Measurements from ENCODE around the gene BCL2L11. TPM values are rescaled to one million over a fixed set of nuclear protein-coding genes. Genes with fewer than 3 reads are reported as not detected.

Gene BCL2L11
- total RNA-seq, 1 experiment from 2014 or later, result 10.0 TPM

GRCh38 chr2:111200333-111200881 is 79.7 kb downstream of the BCL2L11 start:
- in situ Hi-C loops (cut with HindIII; ENCODE audit: low pct_unique_long_range_greater_than_20kb, low sequenced_read_pairs), result no loop called here

DNA sequence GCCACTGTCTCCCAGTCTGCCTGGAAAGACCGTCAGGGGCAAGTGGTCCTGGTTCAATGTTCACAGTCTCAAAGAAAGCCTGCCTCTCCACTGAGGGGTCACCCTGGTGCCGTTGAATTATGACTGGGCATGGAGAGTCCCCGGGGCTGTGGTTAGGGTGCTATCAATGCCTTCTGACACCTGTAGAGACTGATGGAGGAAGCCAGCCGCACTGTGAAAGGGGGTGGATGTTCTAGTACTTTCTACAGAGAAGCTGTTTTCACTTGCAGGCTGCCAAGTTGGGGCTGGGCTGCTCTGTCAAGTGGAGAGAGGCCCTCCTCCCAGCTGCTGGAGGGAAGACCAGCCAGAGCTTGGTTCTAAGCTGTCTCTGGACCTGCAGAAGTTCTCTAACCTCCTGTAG is 80.5 kb downstream of the BCL2L11 start:
- no peak for DNase-seq (ENCODE audit: low read depth)
- in situ Hi-C loops (cut with HindIII; ENCODE audit: low pct_unique_long_range_greater_than_20kb, low sequenced_read_pairs), result no loop called here

More at GRCh38 chr2:111200333-111200881, 79.7 kb downstream of the BCL2L11 start:
- peak; percentile 43 for DNase-seq (ENCODE audit: low read depth)

DNA sequence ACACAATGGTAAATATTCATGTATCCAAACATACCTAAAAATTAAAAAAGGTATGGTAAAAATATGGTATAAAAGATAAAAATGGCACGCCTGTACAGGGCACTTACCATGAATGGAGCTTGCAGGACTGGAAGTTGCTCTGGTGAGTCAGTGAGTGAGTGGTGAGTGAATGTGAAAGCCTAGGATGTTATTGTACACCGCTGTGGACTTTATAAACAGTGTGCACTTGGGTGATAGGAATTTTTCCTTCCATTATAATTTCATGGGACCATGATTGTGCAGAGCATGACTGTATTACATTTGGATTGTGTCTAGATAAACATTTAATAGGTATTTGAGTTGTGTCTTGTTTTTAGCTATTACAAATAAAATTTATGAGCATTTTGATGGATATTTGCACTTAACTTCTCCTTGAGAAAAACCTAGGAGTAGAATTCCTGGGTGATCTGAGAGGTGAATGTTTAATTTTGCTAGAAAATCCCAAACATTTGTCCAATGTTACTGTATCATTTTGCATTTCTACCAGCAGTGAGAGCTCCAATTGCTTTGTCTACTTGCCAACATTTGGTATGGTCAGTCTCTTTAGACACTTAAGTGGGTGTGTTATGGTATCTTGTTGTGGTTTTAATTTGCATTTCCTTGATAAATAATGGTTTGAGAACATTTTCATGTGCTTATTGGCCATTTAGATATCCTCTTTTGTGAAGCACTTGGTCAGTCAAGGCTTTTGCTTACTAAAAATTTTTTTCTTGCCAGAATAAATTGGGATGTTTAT is 81.7 kb downstream of the BCL2L11 start:
- in situ Hi-C loops (cut with HindIII; ENCODE audit: low pct_unique_long_range_greater_than_20kb, low sequenced_read_pairs), result no loop called here
- peak; percentile 50 for DNase-seq (ENCODE audit: low read depth)

GRCh38 chr2:111204706-111205105 is 84.0 kb downstream of the BCL2L11 start:
- in situ Hi-C loops (cut with HindIII; ENCODE audit: low pct_unique_long_range_greater_than_20kb, low sequenced_read_pairs), result no loop called here
- no peak for DNase-seq (ENCODE audit: low read depth)

DNA sequence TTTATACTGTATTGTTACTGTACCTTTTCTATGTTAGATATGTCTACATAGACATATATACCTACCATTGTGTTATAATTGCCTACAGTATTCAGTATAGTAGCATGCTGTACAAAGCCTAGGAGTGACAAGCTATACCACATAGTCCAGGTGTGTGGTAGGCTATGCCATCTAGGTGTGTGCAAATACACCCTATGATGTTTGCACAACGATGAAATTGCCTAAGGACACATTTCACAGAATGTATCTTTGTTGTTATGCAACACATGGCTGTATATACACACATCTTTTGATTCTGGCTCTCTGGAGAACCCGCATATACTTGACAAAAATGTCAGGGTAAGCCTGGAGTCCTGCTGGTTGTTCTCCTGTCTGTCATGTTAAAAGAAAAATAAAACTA is 85.1 kb downstream of the BCL2L11 start:
- in situ Hi-C loops (cut with HindIII; ENCODE audit: low pct_unique_long_range_greater_than_20kb, low sequenced_read_pairs), result no loop called here
- DNase-seq (ENCODE audit: low read depth), result no peak

DNA sequence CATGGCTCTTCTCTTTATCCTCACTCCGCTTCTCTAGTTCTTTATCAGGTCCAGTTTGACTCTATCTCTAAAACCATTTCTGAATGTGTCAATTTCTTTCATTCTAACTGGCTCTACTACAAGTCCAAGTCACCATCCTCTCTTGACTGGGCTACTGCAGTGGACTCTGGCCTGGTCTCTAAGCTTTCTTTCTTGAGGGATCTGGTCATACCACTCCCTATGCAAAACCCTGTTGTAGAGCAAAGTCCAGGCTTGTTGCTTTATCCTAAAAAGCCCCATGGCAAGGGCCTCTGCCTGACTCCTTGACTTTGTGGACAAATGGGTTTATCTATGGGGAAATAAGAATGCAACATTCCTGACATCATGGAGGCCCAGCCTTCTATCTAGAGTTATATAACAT is 87.1 kb downstream of the BCL2L11 start:
- in situ Hi-C loops (cut with HindIII; ENCODE audit: low pct_unique_long_range_greater_than_20kb, low sequenced_read_pairs), result no loop called here

GRCh38 chr2:111208639-111209038 is 87.9 kb downstream of the BCL2L11 start:
- no peak for DNase-seq (ENCODE audit: low read depth)
- in situ Hi-C loops (cut with HindIII; ENCODE audit: low pct_unique_long_range_greater_than_20kb, low sequenced_read_pairs), result no loop called here

More for the DNA sequence above, 87.1 kb downstream of the BCL2L11 start:
- no peak for DNase-seq (ENCODE audit: low read depth)

DNA sequence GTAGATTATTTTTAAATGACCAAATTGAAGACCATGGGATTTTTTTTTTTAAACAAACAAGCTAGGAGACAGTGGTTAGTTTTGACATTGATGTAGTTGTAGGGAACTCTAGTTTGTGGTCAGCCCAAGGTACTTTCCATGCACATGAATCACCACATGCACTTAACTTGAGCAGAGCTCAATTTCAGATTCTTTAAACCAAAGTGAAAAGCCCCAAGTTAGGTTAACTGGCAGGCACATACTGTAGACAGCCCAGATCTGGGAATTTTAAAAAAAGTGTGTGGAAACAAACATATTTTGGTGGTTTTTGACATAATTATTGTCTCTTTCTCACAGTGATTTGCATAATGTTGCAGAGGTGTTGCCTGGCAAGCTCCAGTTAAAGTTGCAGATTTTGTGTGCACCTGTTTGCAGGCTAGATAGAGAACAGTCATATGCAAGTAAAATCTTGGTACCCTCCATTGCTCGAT is 88.4 kb downstream of the BCL2L11 start:
- peak; percentile 68 for DNase-seq (ENCODE audit: low read depth)
- in situ Hi-C loops (cut with HindIII; ENCODE audit: low pct_unique_long_range_greater_than_20kb, low sequenced_read_pairs), result no loop called here

- in situ Hi-C loops (cut with HindIII; ENCODE audit: low pct_unique_long_range_greater_than_20kb, low sequenced_read_pairs), result no loop called here
Observed at GRCh38 chr2:111210036-111210435, 89.3 kb downstream of the BCL2L11 start.

DNA sequence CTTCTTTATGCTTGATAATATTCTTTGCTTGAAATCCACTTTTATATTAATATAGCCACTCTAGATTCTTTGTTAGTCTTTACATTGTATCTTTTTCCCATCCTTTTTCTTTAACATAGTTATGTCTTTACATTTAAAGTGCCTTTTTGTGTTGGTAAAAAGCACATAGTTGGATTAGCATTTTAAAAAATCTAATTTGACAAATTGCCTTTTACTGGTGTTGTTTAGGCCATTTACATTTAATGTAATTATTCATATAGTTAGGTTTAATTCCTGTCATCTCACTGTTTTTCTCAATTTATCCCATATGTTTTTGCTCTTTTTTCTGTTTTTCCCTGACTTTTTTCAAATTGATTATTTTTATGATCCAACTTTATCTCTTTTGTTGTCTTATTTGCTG is 93.2 kb downstream of the BCL2L11 start:
- DNase-seq (ENCODE audit: low read depth), result no peak
- in situ Hi-C loops (cut with HindIII; ENCODE audit: low pct_unique_long_range_greater_than_20kb, low sequenced_read_pairs), result no loop called here

More at GRCh38 chr2:111210036-111210435, 89.3 kb downstream of the BCL2L11 start:
- no peak for DNase-seq (ENCODE audit: low read depth)

DNA sequence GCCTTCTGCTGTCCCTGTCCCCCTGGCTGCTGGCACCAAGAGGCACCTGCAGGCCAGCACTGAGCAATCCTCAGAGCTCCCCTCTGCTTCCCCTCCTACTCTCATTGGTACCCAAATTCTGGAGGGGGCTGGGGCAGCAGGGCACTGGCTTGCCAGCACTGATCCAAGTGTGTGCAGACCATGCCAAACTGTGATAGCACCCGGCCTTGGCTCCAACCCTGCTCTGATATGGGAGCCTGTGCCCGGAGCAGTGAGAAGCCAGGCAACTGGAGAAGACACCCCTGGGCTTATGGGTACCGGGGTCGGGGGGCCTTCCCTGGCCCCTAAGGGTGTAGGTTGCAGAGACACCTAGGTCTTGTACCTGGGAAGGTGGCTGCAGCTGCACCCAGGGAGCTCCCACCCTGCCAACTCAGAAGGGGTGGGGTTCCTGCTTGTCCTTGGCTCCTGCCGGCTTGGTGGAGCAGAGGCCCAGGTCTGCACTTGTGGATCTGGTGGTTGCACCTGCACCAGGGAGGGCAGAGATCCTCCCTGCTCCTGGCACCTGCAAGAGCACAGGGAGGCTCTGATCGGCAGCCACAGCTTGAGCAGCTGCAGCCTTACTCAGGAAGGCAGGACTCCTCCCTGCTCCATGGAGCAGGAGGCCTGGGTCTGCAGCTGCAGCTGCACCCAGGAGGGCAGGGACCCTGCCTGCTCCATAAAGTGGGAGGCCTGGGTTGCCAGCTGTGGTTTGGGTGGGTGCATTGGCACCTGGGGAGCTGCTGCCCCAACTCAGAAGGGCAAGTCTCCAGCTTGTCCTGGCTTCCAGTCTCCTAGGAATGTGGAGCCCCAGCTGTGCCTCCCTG is 96.3 kb downstream of the BCL2L11 start:
- DNase-seq (ENCODE audit: low read depth), result no peak
- in situ Hi-C loops (cut with HindIII; ENCODE audit: low pct_unique_long_range_greater_than_20kb, low sequenced_read_pairs), result no loop called here
